ENCODE data around the gene CNTNAP2. TPM values are rescaled to one million over a fixed set of nuclear protein-coding genes. Genes with fewer than 3 reads are reported as not detected.

CNTNAP2 gene
- total RNA-seq, 3 donors from 2014 or later (not counting 1 experiment from before 2014, with no cell fraction given): 0.18 to 1.1 TPM; not detected in 1

GRCh38 chr7:146249272-146249671 lies 132.7 kb downstream of the CNTNAP2 start:
- Histone ChIP-seq H3K4me3 (ENCODE audit: low read length) (no peak overlapping the region), H3K4me1 (ENCODE audit: control insufficient read depth, insufficient read depth, low read length) (no peaks in the 10 kb centered on the region), H3K36me3 (ENCODE audit: control insufficient read depth, insufficient read depth, low read length) (no peaks in the 10 kb centered on the region), H3K9me3 (ENCODE audit: control insufficient read depth, insufficient read depth, low read length) (peaks cover 6% of the 10 kb centered on the region), H3K27ac (ENCODE audit: low read length) (no peak overlapping the region), H3K27me3 (ENCODE audit: control insufficient read depth, insufficient read depth, low read length) (no peaks in the 10 kb centered on the region)
- no CpG with 5 or more reads among the region's 2 CpGs for WGBS (ENCODE audit: insufficient coverage)
- no peak overlapping the region for H3K4me3 Mint-ChIP-seq
- H3K27ac Mint-ChIP-seq: no peak overlapping the region
- H3K36me3 Mint-ChIP-seq: no peaks in the 10 kb centered on the region
- H3K9me3 Mint-ChIP-seq: peaks cover 24 to 40% of the 10 kb centered on the region in 2 donors
- intact Hi-C loops (cut with micrococcal nuclease): no loop called here
- H3K27me3 Mint-ChIP-seq (ENCODE audit: low read depth in 2 of 2): no peaks in the 10 kb centered on the region
- ATAC-seq: no peak
- no peak for DNase-seq
- H3K4me1 Mint-ChIP-seq: no peaks in the 10 kb centered on the region
- TF ChIP-seq, protein P1, sequence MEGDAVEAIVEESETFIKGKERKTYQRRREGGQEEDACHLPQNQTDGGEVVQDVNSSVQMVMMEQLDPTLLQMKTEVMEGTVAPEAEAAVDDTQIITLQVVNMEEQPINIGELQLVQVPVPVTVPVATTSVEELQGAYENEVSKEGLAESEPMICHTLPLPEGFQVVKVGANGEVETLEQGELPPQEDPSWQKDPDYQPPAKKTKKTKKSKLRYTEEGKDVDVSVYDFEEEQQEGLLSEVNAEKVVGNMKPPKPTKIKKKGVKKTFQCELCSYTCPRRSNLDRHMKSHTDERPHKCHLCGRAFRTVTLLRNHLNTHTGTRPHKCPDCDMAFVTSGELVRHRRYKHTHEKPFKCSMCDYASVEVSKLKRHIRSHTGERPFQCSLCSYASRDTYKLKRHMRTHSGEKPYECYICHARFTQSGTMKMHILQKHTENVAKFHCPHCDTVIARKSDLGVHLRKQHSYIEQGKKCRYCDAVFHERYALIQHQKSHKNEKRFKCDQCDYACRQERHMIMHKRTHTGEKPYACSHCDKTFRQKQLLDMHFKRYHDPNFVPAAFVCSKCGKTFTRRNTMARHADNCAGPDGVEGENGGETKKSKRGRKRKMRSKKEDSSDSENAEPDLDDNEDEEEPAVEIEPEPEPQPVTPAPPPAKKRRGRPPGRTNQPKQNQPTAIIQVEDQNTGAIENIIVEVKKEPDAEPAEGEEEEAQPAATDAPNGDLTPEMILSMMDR (IDR thresholded peaks at IDR 0.05): no peak

GRCh38 chr7:146255609-146256008 lies 139.0 kb downstream of the CNTNAP2 start:
- Mint-ChIP-seq H3K27ac (no peak overlapping the region), H3K27me3 (ENCODE audit: low read depth in 2 of 2) (no peaks in the 10 kb centered on the region), H3K4me1 (no peaks in the 10 kb centered on the region), H3K9me3 (peaks cover 19 to 29% of the 10 kb centered on the region in 2 donors), H3K4me3 (no peak overlapping the region), H3K36me3 (no peaks in the 10 kb centered on the region)
- intact Hi-C loops (cut with micrococcal nuclease): no loop called here
- no peaks in the 10 kb centered on the region for H3K36me3 ChIP-seq (ENCODE audit: control insufficient read depth, insufficient read depth, low read length)
- peaks cover 12% of the 10 kb centered on the region for H3K9me3 ChIP-seq (ENCODE audit: control insufficient read depth, insufficient read depth, low read length)
- WGBS (ENCODE audit: insufficient coverage): 78% methylated on average over 3 of the region's 3 CpGs
- TF ChIP-seq, protein P1 (IDR thresholded peaks at IDR 0.05): no peak
- no peaks in the 10 kb centered on the region for H3K4me1 ChIP-seq (ENCODE audit: control insufficient read depth, insufficient read depth, low read length)
- ATAC-seq (no peak), DNase-seq (no peak)
- H3K4me3 ChIP-seq (ENCODE audit: low read length): no peak overlapping the region
- H3K27ac ChIP-seq (ENCODE audit: low read length): no peak overlapping the region
- H3K27me3 ChIP-seq (ENCODE audit: control insufficient read depth, insufficient read depth, low read length): no peaks in the 10 kb centered on the region

GRCh38 chr7:146262527-146262926 lies 145.9 kb downstream of the CNTNAP2 start:
- Mint-ChIP-seq H3K27ac (no peak overlapping the region), H3K27me3 (ENCODE audit: low read depth in 2 of 2) (no peaks in the 10 kb centered on the region), H3K4me1 (no peaks in the 10 kb centered on the region), H3K9me3 (peaks cover 19 to 26% of the 10 kb centered on the region in 2 donors), H3K4me3 (no peak overlapping the region), H3K36me3 (peaks cover 9% of the 10 kb centered on the region)
- Histone ChIP-seq H3K27me3 (ENCODE audit: control insufficient read depth, insufficient read depth, low read length) (no peaks in the 10 kb centered on the region), H3K9me3 (ENCODE audit: control insufficient read depth, insufficient read depth, low read length) (peaks cover 8% of the 10 kb centered on the region), H3K4me1 (ENCODE audit: control insufficient read depth, insufficient read depth, low read length) (no peaks in the 10 kb centered on the region), H3K4me3 (ENCODE audit: low read length) (no peak overlapping the region), H3K36me3 (ENCODE audit: control insufficient read depth, insufficient read depth, low read length) (no peaks in the 10 kb centered on the region), H3K27ac (ENCODE audit: low read length) (no peak overlapping the region)
- ATAC-seq (no peak), DNase-seq (no peak)
- TF ChIP-seq, protein P1 (IDR thresholded peaks at IDR 0.05): no peak
- no CpG with 5 or more reads among the region's 1 CpG for WGBS (ENCODE audit: insufficient coverage)
- intact Hi-C loops (cut with micrococcal nuclease): no loop called here

GRCh38 chr7:146276888-146277287 lies 160.3 kb downstream of the CNTNAP2 start:
- Mint-ChIP-seq H3K36me3 (peaks cover 12% of the 10 kb centered on the region), H3K4me3 (no peak overlapping the region), H3K9me3 (peaks cover 10 to 11% of the 10 kb centered on the region in 2 donors), H3K4me1 (no peaks in the 10 kb centered on the region), H3K27me3 (ENCODE audit: low read depth in 2 of 2) (no peaks in the 10 kb centered on the region), H3K27ac (no peak overlapping the region)
- H3K4me3 ChIP-seq (ENCODE audit: low read length): no peak overlapping the region
- WGBS (ENCODE audit: insufficient coverage): 91% methylated on average over 3 of the region's 3 CpGs
- TF ChIP-seq, protein P1 (IDR thresholded peaks at IDR 0.05): no peak
- no peaks in the 10 kb centered on the region for H3K36me3 ChIP-seq (ENCODE audit: control insufficient read depth, insufficient read depth, low read length)
- no peaks in the 10 kb centered on the region for H3K4me1 ChIP-seq (ENCODE audit: control insufficient read depth, insufficient read depth, low read length)
- ATAC-seq (no peak), DNase-seq (no peak)
- no peaks in the 10 kb centered on the region for H3K27me3 ChIP-seq (ENCODE audit: control insufficient read depth, insufficient read depth, low read length)
- H3K27ac ChIP-seq (ENCODE audit: low read length): no peak overlapping the region
- intact Hi-C loops (cut with micrococcal nuclease): no loop called here
- H3K9me3 ChIP-seq (ENCODE audit: control insufficient read depth, insufficient read depth, low read length): peaks cover 7% of the 10 kb centered on the region

All from natural killer cell (primary cell).